GM21515 (cell line): Measurements from ENCODE around the gene CRTAC1.

Experiments
- ATAC-seq: cut with Tn5 transposase; IDR thresholded peaks from one replicate; pipeline ENCODE4 v1.9.1; 2021; ENCODE audit not compliant: unreplicated experiment

The CRTAC1 gene

GRCh38 chr10:97925308-97925938 lies 105.0 kb downstream of the CRTAC1 start:
- no peak for ATAC-seq

GRCh38 chr10:97924678-97925077 lies 105.7 kb downstream of the CRTAC1 start:
- ATAC-seq = no peak

GRCh38 chr10:97923476-97923875 lies 106.9 kb downstream of the CRTAC1 start:
- no peak for ATAC-seq

- no peak for ATAC-seq
Observed at GRCh38 chr10:97923057-97923456, 107.4 kb downstream of the CRTAC1 start.

GRCh38 chr10:97922022-97922758 lies 108.2 kb downstream of the CRTAC1 start:
- no peak for ATAC-seq

GRCh38 chr10:97921581-97922021 lies 108.8 kb downstream of the CRTAC1 start:
- no peak for ATAC-seq

GRCh38 chr10:97920865-97921264 lies 109.6 kb downstream of the CRTAC1 start:
- no peak for ATAC-seq

- no peak for ATAC-seq
Observed at GRCh38 chr10:97919012-97919411, 111.4 kb downstream of the CRTAC1 start.

GRCh38 chr10:97916586-97916985 lies 113.8 kb downstream of the CRTAC1 start:
- no peak for ATAC-seq

- no peak for ATAC-seq
Observed at GRCh38 chr10:97915346-97916131, 114.9 kb downstream of the CRTAC1 start.

- ATAC-seq = no peak
Observed at GRCh38 chr10:97914837-97915211, 115.6 kb downstream of the CRTAC1 start.

GRCh38 chr10:97914171-97914836 lies 116.1 kb downstream of the CRTAC1 start:
- ATAC-seq = no peak

GRCh38 chr10:97913614-97914013 lies 116.8 kb downstream of the CRTAC1 start:
- no peak for ATAC-seq

GRCh38 chr10:97913193-97913592 lies 117.2 kb downstream of the CRTAC1 start:
- ATAC-seq = no peak

GRCh38 chr10:97911217-97911616 lies 119.2 kb downstream of the CRTAC1 start:
- ATAC-seq = no peak

- ATAC-seq = no peak
Observed at GRCh38 chr10:97910661-97911060, 119.8 kb downstream of the CRTAC1 start.

GRCh38 chr10:97907830-97908229 lies 122.6 kb downstream of the CRTAC1 start:
- ATAC-seq = no peak

GRCh38 chr10:97907211-97907610 lies 123.2 kb downstream of the CRTAC1 start:
- no peak for ATAC-seq

- ATAC-seq = no peak
Observed at GRCh38 chr10:97905276-97905675, 125.1 kb downstream of the CRTAC1 start.

- no peak for ATAC-seq
Observed at GRCh38 chr10:97904576-97904975, 125.8 kb downstream of the CRTAC1 start.

- no peak for ATAC-seq
Observed at GRCh38 chr10:97904018-97904381, 126.4 kb downstream of the CRTAC1 start.
